ENCODE results near the gene PGR. TPM values are rescaled to one million over a fixed set of nuclear protein-coding genes. Genes with fewer than 3 reads are reported as not detected.
A peak's percentile ranks its signal among the peaks of the same experiment; 100 is the strongest.

Gene PGR
- total RNA-seq, 6 experiments from 2014 or later: 0.11 to 0.74 (median 0.28) TPM

- no peaks in the 10 kb centered on the region for H3K4me1 ChIP-seq
- intact Hi-C loops (cut with DNase I): no loop called here
- ATAC-seq (no peak), DNase-seq (no peak)
- no peak overlapping the region for H3K27ac ChIP-seq
- no peaks in the 10 kb centered on the region for H3K36me3 ChIP-seq
- peaks cover 0 to 4% (median 0%) of the 10 kb centered on the region in 4 donors for H3K9me3 ChIP-seq
- WGBS (ENCODE audit: insufficient coverage, low coverage, low lambda C conversion rate, missing lambda C conversion rate): 100% methylated on average over 1 of the region's 2 CpGs
- H3K4me3 ChIP-seq: no peak overlapping the region
- H3K27me3 ChIP-seq: no peaks in the 10 kb centered on the region
- no peak for TF ChIP-seq POLR2A (IDR thresholded peaks at IDR 0.05)
- TF ChIP-seq CTCF (IDR thresholded peaks at IDR 0.05): no peak
Observed at GRCh38 chr11:101158119-101158518, 28.5 kb upstream of the PGR start.

GRCh38 chr11:101138245-101138930 lies 8.8 kb upstream of the PGR start:
- no peaks in the 10 kb centered on the region for H3K27me3 ChIP-seq
- ATAC-seq: no peak
- H3K4me1 ChIP-seq: no peaks in the 10 kb centered on the region
- H3K36me3 ChIP-seq: no peaks in the 10 kb centered on the region
- intact Hi-C loops (cut with DNase I): no loop called here
- TF ChIP-seq POLR2A (IDR thresholded peaks at IDR 0.05) (no peak), CTCF (IDR thresholded peaks at IDR 0.05) (no peak)
- H3K9me3 ChIP-seq: no peaks in the 10 kb centered on the region
- WGBS (ENCODE audit: insufficient coverage, low coverage, low lambda C conversion rate, missing lambda C conversion rate): 50% methylated on average over 1 of the region's 1 CpG
- H3K27ac ChIP-seq: no peak overlapping the region
- DNase-seq: no peak
- no peak overlapping the region for H3K4me3 ChIP-seq

GRCh38 chr11:101133190-101133589 lies 3.6 kb upstream of the PGR start:
- WGBS (ENCODE audit: insufficient coverage, low coverage, low lambda C conversion rate, missing lambda C conversion rate): 67% methylated on average over 1 of the region's 1 CpG
- H3K4me3 ChIP-seq: no peak overlapping the region
- TF ChIP-seq CTCF (IDR thresholded peaks at IDR 0.05): no peak
- no peak for TF ChIP-seq POLR2A (IDR thresholded peaks at IDR 0.05)
- DNase-seq (no peak), ATAC-seq (no peak)
- H3K27ac ChIP-seq: no peak overlapping the region
- peaks cover 0 to 9% (median 1%) of the 10 kb centered on the region in 4 donors for H3K4me1 ChIP-seq
- H3K9me3 ChIP-seq: no peaks in the 10 kb centered on the region
- H3K36me3 ChIP-seq: no peaks in the 10 kb centered on the region
- intact Hi-C loops (cut with DNase I): no loop called here
- peaks cover 0 to 13% of the 10 kb centered on the region in 2 donors for H3K27me3 ChIP-seq

GRCh38 chr11:101128571-101129202 lies 926 bp downstream of the PGR start:
- H3K4me3 ChIP-seq: peak overlapping the region; percentile 40 to 49 (median 49)
- H3K4me1 ChIP-seq: peaks cover 0 to 25% (median 5%) of the 10 kb centered on the region in 4 donors
- no peaks in the 10 kb centered on the region for H3K9me3 ChIP-seq
- no peaks in the 10 kb centered on the region for H3K36me3 ChIP-seq
- ATAC-seq: peak; percentile 24 to 46 (median 33)
- peak in 1 of 3 donors; percentile 41 for DNase-seq
- under 1% methylated on average over 15 of the region's 38 CpGs for WGBS (ENCODE audit: insufficient coverage, low coverage, low lambda C conversion rate, missing lambda C conversion rate)
- H3K27me3 ChIP-seq: peaks cover 0 to 38% of the 10 kb centered on the region in 2 donors
- intact Hi-C loops (cut with DNase I): no loop called here
- no peak for TF ChIP-seq CTCF (IDR thresholded peaks at IDR 0.05)
- TF ChIP-seq POLR2A (IDR thresholded peaks at IDR 0.05): no peak
- no peak overlapping the region for H3K27ac ChIP-seq
